Karpas-422 (cell line): ENCODE measurements around the gene NUDCD3. TPM values are rescaled to one million over a fixed set of nuclear protein-coding genes. Genes with fewer than 3 reads are reported as not detected.
"Not testable (repeated sequence)": the region's sequence is repeated elsewhere in the genome, so short reads cannot be mapped to it uniquely, and the experiment has no call there.

Source experiments
- DNase-seq: peaks from one replicate; pipeline ENCODE4 v3.0.0-alpha.2; 2015
- H2AFZ ChIP-seq: fragments of 200-600 bp; sonication (generic); 2 replicates; pipeline ENCODE4 v1.6.1; 2014; ENCODE audit warnings: antibody characterized with exemption, low read length, mixed read lengths
- H3K27ac ChIP-seq: fragments of 200-600 bp; sonication (generic); 2 replicates; pipeline ENCODE4 v1.5.1; 2014; ENCODE audit warnings: mild to moderate bottlenecking, low read length, moderate library complexity
- H3K27me3 ChIP-seq: fragments of 200-600 bp; sonication (generic); 2 replicates; pipeline ENCODE4 v1.6.1; 2014; ENCODE audit warnings: low read length, mixed read lengths
- H3K36me3 ChIP-seq: fragments of 200-600 bp; sonication (generic); 2 replicates; pipeline ENCODE4 v1.6.1; 2014; ENCODE audit warnings: low read length, mixed read lengths; ENCODE audit not compliant: insufficient read depth
- H3K4me1 ChIP-seq: fragments of 200-600 bp; sonication (generic); 2 replicates; pipeline ENCODE4 v1.6.1; 2014; ENCODE audit warnings: mild to moderate bottlenecking, low read length, mixed read lengths
- H3K4me2 ChIP-seq: fragments of 200-600 bp; sonication (generic); 2 replicates; pipeline ENCODE4 v1.6.1; 2014; ENCODE audit warnings: low read length, low read depth, mild to moderate bottlenecking; ENCODE audit not compliant: poor library complexity, severe bottlenecking
- H3K4me3 ChIP-seq: fragments of 200-600 bp; sonication (generic); 2 replicates; pipeline ENCODE4 v1.5.1; 2014; ENCODE audit warnings: mild to moderate bottlenecking, antibody characterized with exemption, low read length, mixed read lengths
- H3K79me2 ChIP-seq: fragments of 200-600 bp; sonication (generic); 2 replicates; pipeline ENCODE4 v1.6.1; 2014; ENCODE audit warnings: mild to moderate bottlenecking, low read length, mixed read lengths
- H3K9ac ChIP-seq: fragments of 200-600 bp; sonication (generic); 2 replicates; pipeline ENCODE4 v1.6.0; 2014; ENCODE audit warnings: low read length
- H3K9me2 ChIP-seq: fragments of 200-600 bp; sonication (generic), shearing (Covaris generic); replicated peaks from 2 replicates; pipeline ENCODE4 v1.6.0; 2014; ENCODE audit warnings: mild to moderate bottlenecking, low read length, moderate library complexity; ENCODE audit not compliant: insufficient read depth
- H3K9me3 ChIP-seq: fragments of 300-700, 200-600 bp; sonication (generic); 2 replicates; pipeline ENCODE4 v1.6.1; 2014; ENCODE audit warnings: low read length, mixed read lengths
- H4K20me1 ChIP-seq: fragments of 200-600 bp; sonication (generic); 2 replicates; pipeline ENCODE4 v1.6.1; 2014; ENCODE audit warnings: mild to moderate bottlenecking, antibody characterized with exemption, low read length, low read depth; ENCODE audit not compliant: insufficient read depth
- total RNA-seq: library from RNA; depleted of rRNA; stranded (reverse); fragments of >200 nt; shearing (Covaris generic); gene quantifications from 2 replicates; pipeline ENCODE4 v1.2.3, GENCODE V29; 2014; ENCODE audit warnings: low replicate concordance

The NUDCD3 gene
- total RNA-seq, 1 experiment from 2014 or later: 56.1 TPM

- no peaks in the 10 kb centered on the region for H3K79me2 ChIP-seq
- DNase-seq: no peak
- peaks cover 9% of the 10 kb centered on the region for H3K4me1 ChIP-seq
- no peak overlapping the region for H2AFZ ChIP-seq
- H4K20me1 ChIP-seq: no peaks in the 10 kb centered on the region
- no peak overlapping the region for H3K4me3 ChIP-seq
- no peak overlapping the region for H3K4me2 ChIP-seq
- H3K36me3 ChIP-seq: no peaks in the 10 kb centered on the region
- no peak overlapping the region for H3K9ac ChIP-seq
- no peaks in the 10 kb centered on the region for H3K9me2 ChIP-seq
- H3K9me3 ChIP-seq: no peaks in the 10 kb centered on the region
- no peaks in the 10 kb centered on the region for H3K27me3 ChIP-seq
- no peak overlapping the region for H3K27ac ChIP-seq
Measured at GRCh38 chr7:44511236-44511635, 20.8 kb upstream of the NUDCD3 start.

- Histone ChIP-seq H3K9me3 (no peaks in the 10 kb centered on the region), H3K27me3 (no peaks in the 10 kb centered on the region), H4K20me1 (no peaks in the 10 kb centered on the region), H3K79me2 (no peaks in the 10 kb centered on the region), H3K4me3 (no peak overlapping the region), H3K9me2 (no peaks in the 10 kb centered on the region), H3K36me3 (no peaks in the 10 kb centered on the region), H3K4me2 (no peak overlapping the region), H3K4me1 (peaks cover 9% of the 10 kb centered on the region), H2AFZ (peak overlapping the region; percentile 80; the same call in 1 of the 2 replicates), H3K9ac (no peak overlapping the region), H3K27ac (no peak overlapping the region)
- DNase-seq: peak; percentile 67
Measured at GRCh38 chr7:44508328-44509030, 18.0 kb upstream of the NUDCD3 start.

- H3K9me2 ChIP-seq, H3K9me3 ChIP-seq, H3K4me2 ChIP-seq, H3K27ac ChIP-seq, H2AFZ ChIP-seq, H3K4me1 ChIP-seq, H3K79me2 ChIP-seq, DNase-seq, H4K20me1 ChIP-seq, H3K36me3 ChIP-seq, H3K9ac ChIP-seq, H3K4me3 ChIP-seq, H3K27me3 ChIP-seq: not testable (repeated sequence)
Measured at GRCh38 chr7:44506592-44507288, 16.3 kb upstream of the NUDCD3 start.

GRCh38 chr7:44505595-44505994 lies 15.1 kb upstream of the NUDCD3 start:
- H3K79me2 ChIP-seq: no peaks in the 10 kb centered on the region
- no peaks in the 10 kb centered on the region for H3K36me3 ChIP-seq
- no peak overlapping the region for H2AFZ ChIP-seq
- H3K4me3 ChIP-seq: no peak overlapping the region
- no peaks in the 10 kb centered on the region for H3K27me3 ChIP-seq
- peaks cover 9% of the 10 kb centered on the region for H3K4me1 ChIP-seq
- no peak for DNase-seq
- no peaks in the 10 kb centered on the region for H3K9me2 ChIP-seq
- no peak overlapping the region for H3K27ac ChIP-seq
- no peaks in the 10 kb centered on the region for H4K20me1 ChIP-seq
- no peak overlapping the region for H3K9ac ChIP-seq
- no peaks in the 10 kb centered on the region for H3K9me3 ChIP-seq
- H3K4me2 ChIP-seq: no peak overlapping the region

- Histone ChIP-seq H3K36me3 (no peaks in the 10 kb centered on the region), H3K9me2 (no peaks in the 10 kb centered on the region), H3K27ac (no peak overlapping the region), H3K27me3 (no peaks in the 10 kb centered on the region; the same call in 1 of the 2 replicates), H2AFZ (no peak overlapping the region), H3K9ac (no peak overlapping the region), H3K4me3 (no peak overlapping the region), H4K20me1 (no peaks in the 10 kb centered on the region), H3K79me2 (no peaks in the 10 kb centered on the region), H3K9me3 (no peaks in the 10 kb centered on the region), H3K4me2 (no peak overlapping the region), H3K4me1 (no peaks in the 10 kb centered on the region)
- DNase-seq: no peak
Measured at GRCh38 chr7:44498230-44498954, 7.9 kb upstream of the NUDCD3 start.

GRCh38 chr7:44497155-44498027 lies 6.9 kb upstream of the NUDCD3 start:
- no peak overlapping the region for H3K27ac ChIP-seq
- no peaks in the 10 kb centered on the region for H3K4me1 ChIP-seq
- no peak overlapping the region for H3K9ac ChIP-seq
- no peaks in the 10 kb centered on the region; the same call in 1 of the 2 replicates for H3K27me3 ChIP-seq
- DNase-seq: no peak
- no peaks in the 10 kb centered on the region for H3K9me3 ChIP-seq
- H3K9me2 ChIP-seq: no peaks in the 10 kb centered on the region
- no peak overlapping the region for H3K4me2 ChIP-seq
- H3K79me2 ChIP-seq: no peaks in the 10 kb centered on the region
- H4K20me1 ChIP-seq: no peaks in the 10 kb centered on the region
- no peak overlapping the region for H3K4me3 ChIP-seq
- H3K36me3 ChIP-seq: no peaks in the 10 kb centered on the region
- H2AFZ ChIP-seq: no peak overlapping the region

- Histone ChIP-seq H3K27me3 (no peaks in the 10 kb centered on the region; the same call in 1 of the 2 replicates), H3K9ac (no peak overlapping the region), H3K27ac (no peak overlapping the region), H4K20me1 (no peaks in the 10 kb centered on the region), H3K4me3 (no peak overlapping the region), H3K4me1 (peaks cover 2% of the 10 kb centered on the region), H3K36me3 (no peaks in the 10 kb centered on the region), H3K9me2 (no peaks in the 10 kb centered on the region), H3K9me3 (no peaks in the 10 kb centered on the region), H2AFZ (no peak overlapping the region), H3K79me2 (no peaks in the 10 kb centered on the region), H3K4me2 (no peak overlapping the region)
- no peak for DNase-seq
Measured at GRCh38 chr7:44496385-44496784, 5.9 kb upstream of the NUDCD3 start.
